ENCODE data around the gene GDPD3. TPM values are rescaled to one million over a fixed set of nuclear protein-coding genes. Genes with fewer than 3 reads are reported as not detected.

Gene GDPD3
- total RNA-seq, 2 donors from 2014 or later: 1.7 TPM; not detected in 1

DNA sequence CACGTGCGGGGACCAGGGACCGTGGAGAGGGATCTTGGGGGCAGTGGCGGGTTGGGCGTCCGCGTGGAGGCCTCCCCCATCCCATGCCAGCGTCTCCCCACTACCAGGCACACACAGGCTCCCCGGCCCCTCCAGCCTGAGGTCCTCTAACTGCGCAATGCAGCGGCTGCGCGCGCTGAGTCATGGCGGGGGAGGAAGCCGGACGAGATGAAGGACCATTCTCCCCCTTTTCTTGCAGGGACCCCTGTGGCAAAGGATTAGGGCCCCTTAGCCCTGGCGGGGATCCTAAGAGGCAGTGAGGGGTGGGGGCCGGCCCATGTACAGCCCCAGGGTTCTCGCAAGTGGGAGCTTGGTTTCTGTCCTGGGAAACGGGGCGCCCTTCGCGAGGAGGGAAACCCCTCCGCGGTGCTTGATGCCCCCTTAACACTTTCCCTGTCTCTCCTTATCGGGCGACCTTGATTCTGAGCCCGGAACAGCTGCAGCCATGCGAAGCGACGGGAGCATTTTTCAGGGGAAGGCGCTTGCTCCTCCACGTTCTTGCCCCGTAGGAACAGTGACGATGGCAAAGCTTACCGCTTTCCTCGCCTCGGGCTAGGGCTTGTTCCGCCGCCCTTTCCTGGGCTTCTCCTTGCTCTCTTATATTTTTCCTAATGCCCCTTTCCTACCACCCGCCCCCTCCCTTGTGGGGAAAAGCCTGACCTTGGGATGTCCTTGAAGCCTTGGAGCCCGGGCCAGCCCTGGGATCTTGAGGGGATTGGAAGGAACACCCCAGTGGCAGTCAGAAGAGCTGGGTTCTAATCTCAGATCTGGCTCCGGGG, 47.2 kb downstream of the GDPD3 start:
- no peaks in the 10 kb centered on the region for H3K27me3 ChIP-seq
- DNase-seq (ENCODE audit: low spot score): no peak
- H3K36me3 ChIP-seq: peaks cover 51% of the 10 kb centered on the region
- H3K9me3 ChIP-seq: no peaks in the 10 kb centered on the region
- H3K27ac ChIP-seq: peak overlapping the region; percentile 96 to 100
- TF ChIP-seq, protein P1, sequence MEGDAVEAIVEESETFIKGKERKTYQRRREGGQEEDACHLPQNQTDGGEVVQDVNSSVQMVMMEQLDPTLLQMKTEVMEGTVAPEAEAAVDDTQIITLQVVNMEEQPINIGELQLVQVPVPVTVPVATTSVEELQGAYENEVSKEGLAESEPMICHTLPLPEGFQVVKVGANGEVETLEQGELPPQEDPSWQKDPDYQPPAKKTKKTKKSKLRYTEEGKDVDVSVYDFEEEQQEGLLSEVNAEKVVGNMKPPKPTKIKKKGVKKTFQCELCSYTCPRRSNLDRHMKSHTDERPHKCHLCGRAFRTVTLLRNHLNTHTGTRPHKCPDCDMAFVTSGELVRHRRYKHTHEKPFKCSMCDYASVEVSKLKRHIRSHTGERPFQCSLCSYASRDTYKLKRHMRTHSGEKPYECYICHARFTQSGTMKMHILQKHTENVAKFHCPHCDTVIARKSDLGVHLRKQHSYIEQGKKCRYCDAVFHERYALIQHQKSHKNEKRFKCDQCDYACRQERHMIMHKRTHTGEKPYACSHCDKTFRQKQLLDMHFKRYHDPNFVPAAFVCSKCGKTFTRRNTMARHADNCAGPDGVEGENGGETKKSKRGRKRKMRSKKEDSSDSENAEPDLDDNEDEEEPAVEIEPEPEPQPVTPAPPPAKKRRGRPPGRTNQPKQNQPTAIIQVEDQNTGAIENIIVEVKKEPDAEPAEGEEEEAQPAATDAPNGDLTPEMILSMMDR (IDR thresholded peaks at IDR 0.05): no peak
- H3K4me3 ChIP-seq: peak overlapping the region; percentile 81 to 91
- H3K4me1 ChIP-seq: peaks cover 0 to 62% of the 10 kb centered on the region in 2 donors

- Histone ChIP-seq H3K4me3 (peak within 1 kb of the TSS; percentile 81 to 91), H3K4me1 (peaks cover 0 to 61% of the 10 kb centered on the region in 2 donors), H3K27me3 (no peaks in the 10 kb centered on the region), H3K36me3 (peaks cover 42% of the 10 kb centered on the region), H3K27ac (peak within 1 kb of the TSS; percentile 96 to 100), H3K9me3 (no peaks in the 10 kb centered on the region)
- TF ChIP-seq, protein P1 (IDR thresholded peaks at IDR 0.05): no peak
- DNase-seq (ENCODE audit: low spot score): peak; percentile 98
Observed at GRCh38 chr16:30065102-30065942, 48.0 kb downstream of the GDPD3 start, which contains the start of gene ALDOA. ALDOA (plus strand) TSS chr16:30065760; CDS start chr16:30066898, 1,138 bp downstream.

DNA sequence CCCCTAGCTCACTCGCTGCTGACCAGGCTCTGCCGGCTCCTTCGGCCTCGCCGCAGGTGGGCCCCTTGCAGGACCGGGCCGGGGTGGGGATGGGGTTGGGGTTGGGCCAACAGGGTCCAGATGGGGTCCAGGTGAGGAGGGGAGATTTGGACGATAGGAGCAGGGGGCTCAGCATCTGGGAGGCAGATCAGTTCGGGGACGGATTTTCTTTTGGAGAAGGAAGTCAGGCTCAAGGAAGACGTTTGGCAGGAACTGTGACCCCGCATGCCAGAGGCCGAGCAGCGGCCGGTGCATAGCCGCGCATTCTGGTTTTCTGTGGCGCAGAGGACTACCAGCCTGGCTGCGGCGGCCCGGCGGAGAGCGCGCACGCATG, 48.6 kb downstream of the GDPD3 start:
- DNase-seq (ENCODE audit: low spot score): no peak

DNA sequence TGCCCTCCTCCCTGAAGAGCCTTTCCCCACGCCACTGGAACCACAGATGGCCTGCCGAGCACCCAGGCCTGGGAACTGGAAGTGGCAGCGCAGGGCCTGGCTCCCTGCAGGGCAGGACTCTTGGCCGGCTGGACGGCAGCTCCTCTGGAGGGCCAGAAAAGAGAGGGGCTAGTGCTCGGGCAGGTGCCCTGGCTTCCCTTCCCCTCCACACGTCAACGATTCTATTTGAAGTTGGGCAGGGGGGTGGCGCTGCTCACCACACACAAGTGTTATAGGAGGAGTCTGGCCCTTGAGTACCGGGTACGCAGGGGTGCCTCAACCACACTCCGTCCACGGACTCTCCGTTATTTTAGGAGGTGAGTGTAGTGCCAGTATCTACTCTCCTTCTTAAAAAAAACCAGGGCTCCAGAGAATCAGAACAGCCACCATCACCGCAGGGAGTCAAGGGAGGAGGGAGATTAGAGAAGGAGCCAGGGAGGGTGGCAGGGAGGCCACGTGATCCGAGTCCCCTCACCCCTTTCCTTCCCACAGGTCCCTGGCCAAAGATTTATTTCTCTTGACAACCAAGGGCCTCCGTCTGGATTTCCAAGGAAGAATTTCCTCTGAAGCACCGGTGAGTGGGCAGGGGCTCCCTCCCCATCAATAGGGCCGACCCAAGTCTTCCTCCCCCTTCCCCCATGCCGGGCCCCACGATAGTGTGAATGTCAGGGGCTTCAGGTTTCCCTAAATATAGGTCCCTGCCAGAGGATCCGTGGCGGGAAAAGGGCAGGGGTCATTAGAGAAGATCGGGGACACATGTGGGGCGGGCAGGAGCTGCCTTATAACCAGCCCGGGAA, 49.2 kb downstream of the GDPD3 start:
- TF ChIP-seq, protein P1 (IDR thresholded peaks at IDR 0.05): peak in 1 of 2 donors; percentile 60
- Histone ChIP-seq H3K27ac (peak overlapping the region; percentile 96 to 100), H3K9me3 (no peaks in the 10 kb centered on the region), H3K27me3 (no peaks in the 10 kb centered on the region), H3K36me3 (peaks cover 30% of the 10 kb centered on the region), H3K4me3 (peak overlapping the region; percentile 81 to 91), H3K4me1 (peaks cover 0 to 49% of the 10 kb centered on the region in 2 donors)
- peak; percentile 89 for DNase-seq (ENCODE audit: low spot score)

More for the DNA sequence above, 48.6 kb downstream of the GDPD3 start:
- Histone ChIP-seq H3K27ac (peak overlapping the region; percentile 96 to 100), H3K4me3 (peak overlapping the region; percentile 81 to 91), H3K27me3 (no peaks in the 10 kb centered on the region), H3K9me3 (no peaks in the 10 kb centered on the region), H3K36me3 (peaks cover 36% of the 10 kb centered on the region), H3K4me1 (peaks cover 0 to 55% of the 10 kb centered on the region in 2 donors)
- TF ChIP-seq, protein P1 (IDR thresholded peaks at IDR 0.05): no peak

DNA sequence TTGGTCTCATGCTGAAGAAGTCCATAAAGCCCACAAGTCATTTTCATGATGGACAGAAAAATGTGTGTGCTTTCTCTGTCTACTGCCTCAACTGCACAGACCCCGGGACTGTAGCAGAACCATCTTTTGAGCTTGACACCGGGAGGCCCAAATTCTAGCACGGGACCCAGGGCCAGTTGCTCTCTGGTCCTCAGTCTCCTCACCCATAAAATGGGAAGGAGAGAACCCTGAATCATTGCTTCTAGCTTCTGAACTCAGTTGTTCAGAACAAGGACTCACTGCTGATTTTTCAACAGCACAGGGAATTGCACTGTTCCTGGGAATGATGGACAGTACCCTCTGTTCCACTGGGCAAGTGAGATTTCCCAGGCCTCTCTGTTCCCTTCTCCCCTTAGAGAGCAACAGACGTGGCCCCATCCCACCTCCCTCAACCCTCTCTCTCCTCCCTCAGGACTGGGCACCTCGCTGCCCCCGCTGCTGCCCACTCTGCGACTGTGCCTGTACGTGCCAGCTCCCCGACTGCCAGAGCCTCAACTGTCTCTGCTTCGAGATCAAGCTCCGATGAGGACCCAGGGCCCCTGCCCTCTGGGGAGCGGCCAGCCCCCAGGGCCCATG, 50.0 kb downstream of the GDPD3 start:
- TF ChIP-seq, protein P1 (IDR thresholded peaks at IDR 0.05): no peak
- Histone ChIP-seq H3K27me3 (no peaks in the 10 kb centered on the region), H3K9me3 (no peaks in the 10 kb centered on the region), H3K27ac (peak overlapping the region; percentile 96 to 100), H3K36me3 (peaks cover 23% of the 10 kb centered on the region), H3K4me3 (peak overlapping the region; percentile 81 to 91), H3K4me1 (peaks cover 0 to 42% of the 10 kb centered on the region in 2 donors)
- no peak for DNase-seq (ENCODE audit: low spot score)
